ENCODE measurements around the gene IL34.

Gene IL34

DNA sequence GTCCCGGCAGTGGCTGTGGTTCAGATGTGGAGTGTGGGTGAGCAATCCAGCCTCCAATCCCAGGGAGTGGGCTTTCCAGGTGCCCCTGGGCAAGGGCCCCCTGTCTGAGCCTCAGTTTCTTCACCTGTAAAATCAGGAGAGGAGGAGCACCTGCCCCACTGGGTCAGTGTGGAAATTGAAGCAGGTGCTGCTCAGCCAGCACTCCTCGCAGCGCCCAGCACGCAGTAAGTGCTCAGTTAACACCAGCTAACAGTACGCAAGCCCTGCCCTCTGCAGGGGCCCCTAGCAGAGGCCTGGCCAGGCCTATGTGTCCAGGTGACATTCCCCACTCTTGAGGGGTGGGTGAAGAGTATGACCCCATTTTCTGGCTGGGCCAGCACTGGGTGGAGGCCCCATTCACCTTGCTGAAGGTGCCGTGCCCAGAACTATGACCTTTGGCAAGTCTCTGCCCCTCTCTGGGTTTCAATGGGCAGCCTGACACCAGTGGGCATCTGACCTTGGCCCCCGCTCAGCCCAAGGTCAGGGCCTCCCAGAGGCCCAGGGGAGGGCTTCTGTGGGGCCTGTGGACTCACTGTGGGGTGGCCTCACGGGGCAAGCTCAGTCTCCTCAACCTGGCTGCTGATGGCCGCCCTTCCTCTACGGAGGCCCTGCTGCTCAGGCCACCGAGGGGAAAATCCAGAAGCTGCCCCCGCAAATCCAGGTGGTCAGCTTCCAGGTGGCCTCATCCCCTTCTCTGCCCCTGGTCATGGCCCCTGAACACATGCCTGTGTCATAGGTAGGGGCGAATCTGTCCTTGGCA is 37.0 kb downstream of the IL34 start:
- TF ChIP-seq, protein P1, sequence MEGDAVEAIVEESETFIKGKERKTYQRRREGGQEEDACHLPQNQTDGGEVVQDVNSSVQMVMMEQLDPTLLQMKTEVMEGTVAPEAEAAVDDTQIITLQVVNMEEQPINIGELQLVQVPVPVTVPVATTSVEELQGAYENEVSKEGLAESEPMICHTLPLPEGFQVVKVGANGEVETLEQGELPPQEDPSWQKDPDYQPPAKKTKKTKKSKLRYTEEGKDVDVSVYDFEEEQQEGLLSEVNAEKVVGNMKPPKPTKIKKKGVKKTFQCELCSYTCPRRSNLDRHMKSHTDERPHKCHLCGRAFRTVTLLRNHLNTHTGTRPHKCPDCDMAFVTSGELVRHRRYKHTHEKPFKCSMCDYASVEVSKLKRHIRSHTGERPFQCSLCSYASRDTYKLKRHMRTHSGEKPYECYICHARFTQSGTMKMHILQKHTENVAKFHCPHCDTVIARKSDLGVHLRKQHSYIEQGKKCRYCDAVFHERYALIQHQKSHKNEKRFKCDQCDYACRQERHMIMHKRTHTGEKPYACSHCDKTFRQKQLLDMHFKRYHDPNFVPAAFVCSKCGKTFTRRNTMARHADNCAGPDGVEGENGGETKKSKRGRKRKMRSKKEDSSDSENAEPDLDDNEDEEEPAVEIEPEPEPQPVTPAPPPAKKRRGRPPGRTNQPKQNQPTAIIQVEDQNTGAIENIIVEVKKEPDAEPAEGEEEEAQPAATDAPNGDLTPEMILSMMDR (conservative IDR thresholded peaks at IDR 0.05): no peak
- peak overlapping the region; percentile 82; the same call in 1 of the 2 replicates for H3K27ac ChIP-seq

DNA sequence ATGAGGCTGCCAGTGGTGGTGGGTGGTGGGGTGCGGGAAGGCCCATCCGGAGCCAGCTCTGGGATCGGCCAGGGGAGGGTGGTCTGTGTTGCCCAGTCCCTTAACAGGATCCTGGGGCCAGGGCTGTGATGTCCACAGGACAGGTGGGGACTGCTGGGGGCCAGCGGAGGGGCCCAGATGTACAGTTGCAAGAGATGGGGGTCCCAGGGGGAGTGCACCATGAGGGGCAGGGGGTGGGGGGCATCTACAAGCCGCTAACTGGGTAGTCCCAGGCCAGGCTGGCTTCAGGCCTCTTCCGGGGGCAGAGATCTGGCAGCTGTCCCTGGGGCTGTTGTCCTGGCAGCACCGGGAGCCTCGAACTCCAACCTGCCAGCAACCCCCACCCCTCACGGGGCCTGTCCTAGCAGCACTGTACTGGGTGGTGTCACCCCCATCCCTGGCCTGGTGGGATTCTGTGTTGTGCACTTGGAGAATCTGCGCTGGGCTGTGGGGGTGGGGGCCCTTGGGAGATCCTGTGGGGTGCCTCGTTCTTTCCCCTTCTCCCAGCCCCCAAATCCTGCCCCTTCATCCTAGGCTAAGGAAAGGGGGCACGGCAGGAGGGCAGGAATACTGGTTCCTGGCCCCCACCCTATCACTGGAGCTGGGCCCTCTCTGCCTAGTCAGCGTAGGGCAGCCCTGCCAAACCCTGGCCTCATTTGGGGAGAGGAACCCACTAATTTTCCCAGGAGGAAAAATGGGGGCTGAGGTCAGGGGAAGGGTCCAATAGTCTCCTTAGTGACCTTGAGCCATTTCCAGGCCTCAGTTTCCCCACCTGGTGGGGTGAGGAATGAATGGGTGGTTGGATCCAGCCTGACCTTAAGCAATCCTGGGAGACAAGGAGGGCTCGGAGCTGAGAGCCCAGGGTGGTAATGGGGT is 38.0 kb downstream of the IL34 start:
- peak overlapping the region; percentile 82; the same call in 1 of the 2 replicates for H3K27ac ChIP-seq
- TF ChIP-seq, protein P1 (conservative IDR thresholded peaks at IDR 0.05): no peak

DNA sequence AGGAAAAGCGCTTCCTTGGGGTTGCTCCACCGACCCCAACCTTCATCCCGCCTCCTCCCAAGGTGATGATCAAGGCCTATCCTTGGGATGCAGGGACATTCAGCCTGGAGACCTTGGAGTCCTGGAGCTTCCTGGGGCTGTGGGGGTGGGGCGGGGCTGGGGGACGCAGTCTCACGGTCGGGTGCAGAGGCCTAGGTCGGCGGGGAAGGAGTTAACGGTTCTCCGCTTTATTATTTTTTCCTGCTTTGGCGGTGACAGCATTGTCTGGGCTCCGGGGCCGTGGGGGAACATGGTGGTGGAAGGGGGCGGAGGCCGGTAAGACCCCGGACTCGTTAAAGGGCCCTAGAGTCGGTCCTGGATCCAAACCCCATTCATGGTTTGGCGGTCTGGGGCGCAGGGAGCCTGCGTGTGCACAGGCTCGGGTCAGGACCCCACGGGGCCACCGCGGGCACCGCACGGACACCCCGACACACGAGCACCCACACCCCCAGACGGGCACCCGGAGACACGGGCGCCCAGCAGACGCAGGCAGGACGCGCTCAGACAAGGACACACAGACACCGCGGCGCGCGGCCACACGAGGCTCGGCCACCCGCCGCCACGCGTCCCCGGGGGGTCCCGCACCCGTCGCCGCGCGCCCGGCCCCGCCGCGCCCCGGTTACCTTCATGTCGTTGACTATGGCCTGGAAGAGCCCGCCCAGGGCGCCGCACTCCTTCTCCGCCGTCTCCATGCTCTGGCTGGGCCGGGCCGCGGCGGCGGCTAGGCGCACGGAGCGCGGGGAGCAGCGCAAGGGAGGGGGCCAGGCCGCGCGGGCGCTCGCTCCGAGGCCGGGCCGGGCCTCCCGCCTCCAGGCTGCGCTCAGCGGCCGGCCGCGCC is 38.9 kb downstream of the IL34 start:
- TF ChIP-seq, protein P1 (conservative IDR thresholded peaks at IDR 0.05): no peak
- H3K27ac ChIP-seq: peak overlapping the region; percentile 82

DNA sequence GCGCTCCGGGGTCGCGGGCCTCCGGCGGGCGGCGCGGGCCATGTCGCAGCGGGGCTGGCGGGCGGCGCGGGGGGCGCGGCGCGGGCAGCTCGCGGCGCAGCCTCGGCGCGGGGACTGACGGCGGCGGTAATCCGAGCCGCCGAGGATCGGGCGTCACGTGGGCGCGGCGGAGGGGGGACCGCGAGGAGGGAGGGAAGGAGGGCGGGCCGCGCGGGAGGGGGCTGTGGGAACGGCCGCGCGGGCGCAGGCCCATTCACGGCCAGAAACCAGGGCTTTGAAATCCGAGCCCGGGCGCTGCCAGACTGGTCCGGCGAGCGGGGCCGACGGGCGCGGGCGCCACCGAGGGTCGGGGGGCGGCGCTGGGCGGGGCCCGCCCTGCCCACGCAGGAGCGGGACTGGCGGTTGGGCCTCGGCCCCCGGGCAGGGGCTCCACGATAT is 39.6 kb downstream of the IL34 start, which contains the start of gene MTSS2:
Gene MTSS2, minus strand, starts transcription at position 116 of the 438 bp plus-strand sequence. CDS start 262 bp downstream, outside the sequence.
- H3K27ac ChIP-seq: peak within 1 kb of the TSS; percentile 82
- TF ChIP-seq, protein P1 (conservative IDR thresholded peaks at IDR 0.05): no peak

DNA sequence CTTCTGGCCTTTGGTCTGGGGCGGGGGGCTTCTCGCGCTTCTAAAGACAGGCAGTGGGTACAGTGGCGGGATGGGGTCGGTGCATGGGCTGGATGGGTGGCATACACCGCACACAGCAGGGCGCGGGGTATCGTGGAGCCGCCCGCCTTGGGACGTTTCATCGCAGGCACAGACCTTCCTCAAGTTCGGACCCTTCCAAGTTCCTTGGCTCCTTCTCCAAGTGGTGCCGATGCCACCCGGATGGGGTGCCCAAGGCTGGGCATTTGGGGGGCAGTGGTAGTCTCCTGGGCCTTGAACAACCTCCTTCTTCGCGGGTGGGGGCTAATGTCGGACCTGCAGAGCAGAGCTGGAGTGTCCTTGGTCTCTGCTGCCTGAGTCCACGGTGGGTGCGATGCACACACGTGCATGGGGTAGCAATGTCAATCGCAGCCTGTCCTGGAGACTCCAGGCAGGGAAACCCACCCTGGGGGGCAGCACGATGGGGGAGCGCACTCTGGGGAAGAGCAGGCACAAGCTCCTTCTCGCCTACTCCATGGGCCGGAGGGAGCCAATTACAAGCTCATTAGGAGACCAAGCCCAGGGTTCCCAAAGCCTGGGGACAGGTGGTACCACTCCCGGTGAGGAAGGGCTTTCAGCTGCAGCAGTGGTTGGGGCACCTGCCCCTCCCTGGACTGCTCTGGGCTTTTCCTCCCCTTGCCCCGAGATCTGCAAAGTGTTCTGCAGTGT is 40.2 kb downstream of the IL34 start:
- peak overlapping the region; percentile 82 for H3K27ac ChIP-seq
- TF ChIP-seq, protein P1 (conservative IDR thresholded peaks at IDR 0.05): no peak

DNA sequence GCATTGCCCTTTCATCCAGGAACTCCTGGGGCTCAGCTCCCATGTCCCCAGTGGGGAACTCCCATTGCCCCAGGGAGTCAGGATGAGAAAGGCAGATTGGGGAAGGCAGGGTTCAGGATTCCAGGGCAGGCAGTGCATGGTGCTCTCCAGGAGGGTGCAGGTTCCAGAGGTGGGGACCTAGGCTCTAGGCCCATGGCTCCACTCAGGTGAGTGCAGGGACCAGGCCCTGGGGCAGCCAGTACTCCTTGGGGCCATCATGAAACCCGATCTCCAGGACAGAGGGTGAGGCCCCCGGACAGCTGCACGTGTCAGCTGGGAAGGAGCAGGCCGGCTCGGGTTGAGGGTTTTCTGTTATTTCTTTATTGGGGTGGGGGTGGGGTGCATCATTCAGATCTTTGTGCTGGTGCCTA is 40.7 kb downstream of the IL34 start:
- TF ChIP-seq, protein P1 (conservative IDR thresholded peaks at IDR 0.05): no peak
- H3K27ac ChIP-seq: no peak overlapping the region

Data from VCaP (cell line).